RWPE1 (cell line): Measurements from ENCODE around the gene CLASP1.
"Not testable (repeated sequence)": the region's sequence is repeated elsewhere in the genome, so short reads cannot be mapped to it uniquely, and the experiment has no call there.

Experiments used
- CTCF ChIA-PET: fragments of 350-600 bp; sonication (Branson Sonifier 250); formaldehyde crosslinking; extraction: SDS; loops from one replicate; lab custom pipeline; 2021; lab: Yijun Ruan, JAX
- POLR2A ChIA-PET: fragments of 400-600 bp; formaldehyde crosslinking; extraction: SDS; loops from one replicate; lab custom pipeline; 2020; ENCODE audit warnings: antibody characterized with exemption; ENCODE audit not compliant: low non-redundant PET; lab: Yijun Ruan, JAX
- DNase-seq: peaks from one replicate; pipeline ENCODE4 v3.0.0; 2012; ENCODE audit warnings: low spot score
- H3K27ac ChIP-seq: fragments of 450-650 bp; 2 replicates; pipeline ENCODE4 v1.5.1; 2017
- TF ChIP-seq, protein P1 (sequence below): fragments of 450-650 bp; conservative IDR thresholded peaks from 2 replicates; pipeline ENCODE4 v1.5.1; 2017; ENCODE audit warnings: low read depth, mild to moderate bottlenecking

Gene CLASP1

DNA sequence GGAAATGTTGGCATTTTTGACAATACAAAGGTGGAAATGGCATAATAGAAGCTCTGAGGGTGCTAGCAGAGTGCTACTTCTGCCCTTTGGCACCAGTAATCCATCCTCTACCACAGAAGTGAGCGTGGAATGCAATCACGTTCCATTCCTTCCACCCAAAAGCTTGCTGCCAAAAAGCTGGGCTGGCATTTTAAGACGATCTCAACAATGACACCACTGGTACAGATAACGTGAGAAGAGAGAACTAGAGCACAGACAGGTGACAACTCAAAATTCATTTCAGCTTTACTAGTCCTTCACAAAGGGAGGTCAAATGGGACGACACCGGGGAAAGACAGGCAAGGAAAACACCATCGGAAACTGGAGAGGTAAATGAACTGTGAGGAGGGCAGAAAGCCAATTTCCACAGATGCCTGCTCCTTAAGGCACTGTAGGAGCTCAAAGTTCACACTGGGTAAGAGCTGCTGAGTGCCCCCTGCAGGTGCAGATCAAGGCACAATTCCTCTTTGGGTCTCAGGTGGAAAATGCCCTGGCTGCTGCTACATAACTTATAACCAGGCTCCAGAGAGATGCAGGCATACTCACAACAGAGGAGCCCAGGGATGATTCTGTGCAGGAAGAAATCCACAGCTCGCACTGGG, 169.3 kb downstream of the CLASP1 start:
- peak overlapping the region; percentile 81 for H3K27ac ChIP-seq
- TF ChIP-seq, protein P1, sequence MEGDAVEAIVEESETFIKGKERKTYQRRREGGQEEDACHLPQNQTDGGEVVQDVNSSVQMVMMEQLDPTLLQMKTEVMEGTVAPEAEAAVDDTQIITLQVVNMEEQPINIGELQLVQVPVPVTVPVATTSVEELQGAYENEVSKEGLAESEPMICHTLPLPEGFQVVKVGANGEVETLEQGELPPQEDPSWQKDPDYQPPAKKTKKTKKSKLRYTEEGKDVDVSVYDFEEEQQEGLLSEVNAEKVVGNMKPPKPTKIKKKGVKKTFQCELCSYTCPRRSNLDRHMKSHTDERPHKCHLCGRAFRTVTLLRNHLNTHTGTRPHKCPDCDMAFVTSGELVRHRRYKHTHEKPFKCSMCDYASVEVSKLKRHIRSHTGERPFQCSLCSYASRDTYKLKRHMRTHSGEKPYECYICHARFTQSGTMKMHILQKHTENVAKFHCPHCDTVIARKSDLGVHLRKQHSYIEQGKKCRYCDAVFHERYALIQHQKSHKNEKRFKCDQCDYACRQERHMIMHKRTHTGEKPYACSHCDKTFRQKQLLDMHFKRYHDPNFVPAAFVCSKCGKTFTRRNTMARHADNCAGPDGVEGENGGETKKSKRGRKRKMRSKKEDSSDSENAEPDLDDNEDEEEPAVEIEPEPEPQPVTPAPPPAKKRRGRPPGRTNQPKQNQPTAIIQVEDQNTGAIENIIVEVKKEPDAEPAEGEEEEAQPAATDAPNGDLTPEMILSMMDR = no peak
- ChIA-PET POLR2A (no interaction called here), CTCF (no interaction called here)
- DNase-seq = no peak

DNA sequence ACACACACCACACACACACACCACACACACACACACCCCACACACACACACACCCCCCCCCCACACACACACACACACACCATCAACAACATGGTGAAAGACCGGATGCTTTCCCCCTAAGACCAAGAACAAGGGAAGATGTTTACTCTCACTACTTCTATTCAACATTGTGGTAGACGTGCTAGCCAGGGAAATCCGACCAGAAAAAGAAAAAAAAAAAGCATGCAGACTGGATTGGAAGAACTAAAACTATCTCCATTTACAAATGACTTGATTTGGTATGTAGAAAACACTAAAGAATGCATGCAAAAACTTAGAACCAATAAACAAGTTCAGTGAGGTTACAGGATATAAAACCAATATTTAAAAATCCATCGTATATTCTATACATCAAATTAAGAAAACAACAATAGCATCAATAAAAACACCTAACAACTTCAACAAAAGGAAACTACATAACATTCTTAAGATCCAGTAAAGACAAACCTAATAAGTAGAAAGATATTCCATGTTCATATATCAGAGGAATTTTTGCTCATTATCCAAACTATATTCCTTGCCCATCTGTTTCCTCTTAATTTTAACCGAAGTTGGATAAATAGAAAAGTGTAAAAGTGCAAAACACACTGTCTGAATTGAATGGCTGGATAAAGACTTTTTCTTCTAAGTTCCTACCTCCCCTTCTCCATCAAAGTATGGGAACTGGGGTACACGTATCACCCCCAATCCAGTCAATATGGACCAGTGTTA, 170.1 kb downstream of the CLASP1 start:
- ChIA-PET POLR2A (no interaction called here), CTCF (no interaction called here)
- no peak overlapping the region for H3K27ac ChIP-seq
- no peak for DNase-seq
- TF ChIP-seq, protein P1 = no peak

DNA sequence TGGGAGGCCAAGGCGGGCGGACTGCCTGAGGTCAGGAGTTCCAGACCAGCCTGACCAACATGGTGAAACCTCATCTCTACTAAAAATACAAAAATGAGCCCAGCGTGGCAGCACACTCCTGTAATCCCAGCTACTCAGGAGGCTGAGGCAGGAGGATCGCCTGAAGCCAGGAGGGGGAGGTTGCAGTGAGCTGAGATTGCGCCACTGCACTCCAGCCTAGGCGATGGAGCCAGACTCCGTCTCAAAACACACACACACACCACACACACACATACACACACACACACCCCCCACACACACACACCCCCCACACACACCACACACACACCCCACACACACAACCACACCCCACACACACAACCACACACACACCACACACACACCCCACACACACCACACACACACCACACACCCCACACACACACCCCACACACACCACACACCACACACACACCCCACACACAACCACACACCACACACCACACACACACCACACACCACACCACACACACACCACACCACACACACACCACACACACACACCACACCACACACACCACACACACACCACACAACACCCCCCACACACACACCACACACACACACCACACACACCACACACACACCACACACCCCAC, 170.8 kb downstream of the CLASP1 start:
- POLR2A ChIA-PET, CTCF ChIA-PET, DNase-seq, H3K27ac ChIP-seq: not testable (repeated sequence)

DNA sequence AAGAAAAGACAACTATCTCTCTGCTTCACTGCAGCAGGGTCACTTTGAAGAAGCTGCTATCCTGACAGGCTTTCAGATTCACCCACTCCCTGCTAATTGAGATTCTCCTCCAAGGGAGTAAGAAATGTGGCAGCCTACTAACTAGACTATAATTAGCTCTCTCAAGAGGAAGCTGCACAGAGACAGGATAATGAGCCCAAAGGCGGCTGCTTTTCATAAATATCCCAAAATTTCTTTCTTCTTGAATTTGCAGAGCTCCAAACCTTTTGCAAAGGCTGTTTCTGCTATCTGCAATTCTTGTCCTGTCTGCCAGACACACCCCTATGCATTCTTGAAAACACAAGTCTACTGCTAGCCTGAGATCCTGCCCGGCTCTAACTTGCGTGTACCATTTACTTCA, 172.6 kb downstream of the CLASP1 start:
- POLR2A ChIA-PET = no interaction called here
- TF ChIP-seq, protein P1 = no peak
- no peak overlapping the region for H3K27ac ChIP-seq
- DNase-seq = no peak
- CTCF ChIA-PET = interaction anchor here (0.6 to 1.1 kb wide), 2 partner anchors 55 to 311 kb away, joined by 4 to 5 read pairs; no protein-coding TSS in a partner anchor

DNA sequence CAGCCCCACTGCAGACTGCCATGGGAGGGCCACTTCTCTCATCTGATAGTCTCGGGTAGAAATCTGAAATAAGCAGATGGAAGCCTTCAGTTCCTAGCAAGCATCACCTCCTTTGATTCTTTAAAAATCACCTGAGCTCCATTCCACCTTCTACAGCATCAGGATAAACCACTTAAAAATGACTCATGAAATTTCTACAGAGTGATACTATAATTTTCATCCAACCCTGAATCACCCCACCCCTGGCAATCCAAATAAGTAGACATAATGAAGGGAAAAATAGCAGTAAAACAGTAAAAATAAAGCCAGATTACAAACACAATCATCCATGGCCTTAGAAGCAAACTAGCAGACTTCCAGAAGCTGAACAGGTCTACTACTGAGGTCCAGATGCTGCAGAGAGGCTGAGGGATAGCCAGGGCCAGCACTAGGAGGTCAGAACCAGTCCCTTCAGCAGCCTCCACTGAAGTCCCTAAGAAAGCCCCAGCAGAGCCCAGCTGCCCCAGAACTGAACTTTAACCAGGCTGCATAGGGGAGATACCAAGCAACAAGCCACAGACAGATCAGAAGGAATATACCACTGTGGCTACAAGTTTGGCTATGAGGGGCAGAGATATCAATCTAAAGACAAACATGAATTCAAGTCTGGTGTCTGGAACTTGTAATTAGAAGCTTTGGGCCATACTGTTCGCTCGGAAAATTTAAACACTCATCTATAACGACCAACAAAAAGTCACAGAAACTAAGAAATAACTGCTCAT, 173.3 kb downstream of the CLASP1 start:
- ChIA-PET CTCF (interaction anchor here (0.6 to 1.1 kb wide), 2 partner anchors 56 to 312 kb away, joined by 4 to 5 read pairs; no protein-coding TSS in a partner anchor), POLR2A (no interaction called here)
- peak; percentile 62 for DNase-seq
- TF ChIP-seq, protein P1 = no peak
- H3K27ac ChIP-seq = peak overlapping the region; percentile 63

DNA sequence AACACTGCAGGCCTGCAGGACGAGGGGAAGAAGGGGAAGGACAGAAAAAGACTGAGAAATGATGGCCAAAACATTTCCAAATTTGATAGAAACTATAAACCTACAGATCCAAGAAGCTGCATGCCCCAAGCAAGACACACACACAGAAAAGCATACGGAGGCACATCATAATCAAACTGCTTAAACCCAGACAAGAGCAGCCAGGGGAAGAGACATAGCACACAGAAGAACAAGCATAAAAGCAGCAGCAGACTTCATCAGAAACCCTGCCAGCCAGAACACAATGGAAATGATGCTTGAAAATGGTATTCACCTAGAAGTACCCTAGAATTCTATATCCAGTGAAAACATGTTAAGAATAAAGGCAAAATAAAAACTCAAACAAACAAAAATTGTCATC, 175.8 kb downstream of the CLASP1 start:
- H3K27ac ChIP-seq = no peak overlapping the region
- POLR2A ChIA-PET = interaction anchor here (0.6 kb wide), 1 partner anchor 24 kb away, joined by 6 read pairs; no protein-coding TSS in a partner anchor
- no peak for DNase-seq
- TF ChIP-seq, protein P1 = no peak
- CTCF ChIA-PET = interaction anchor here (0.6 kb wide), 1 partner anchor 996 kb away, joined by 3 read pairs; no protein-coding TSS in a partner anchor
